IPS DF 19.7 (cell line): ENCODE results near the gene OR2AT4.
"Not testable (repeated sequence)": the region's sequence is repeated elsewhere in the genome, so short reads cannot be mapped to it uniquely, and the experiment has no call there.

Experiments used
- DNase-seq: peaks from one replicate; pipeline ENCODE4 v3.0.0-alpha.2; 2013; ENCODE audit warnings: low read depth, low spot score

The OR2AT4 gene

DNA sequence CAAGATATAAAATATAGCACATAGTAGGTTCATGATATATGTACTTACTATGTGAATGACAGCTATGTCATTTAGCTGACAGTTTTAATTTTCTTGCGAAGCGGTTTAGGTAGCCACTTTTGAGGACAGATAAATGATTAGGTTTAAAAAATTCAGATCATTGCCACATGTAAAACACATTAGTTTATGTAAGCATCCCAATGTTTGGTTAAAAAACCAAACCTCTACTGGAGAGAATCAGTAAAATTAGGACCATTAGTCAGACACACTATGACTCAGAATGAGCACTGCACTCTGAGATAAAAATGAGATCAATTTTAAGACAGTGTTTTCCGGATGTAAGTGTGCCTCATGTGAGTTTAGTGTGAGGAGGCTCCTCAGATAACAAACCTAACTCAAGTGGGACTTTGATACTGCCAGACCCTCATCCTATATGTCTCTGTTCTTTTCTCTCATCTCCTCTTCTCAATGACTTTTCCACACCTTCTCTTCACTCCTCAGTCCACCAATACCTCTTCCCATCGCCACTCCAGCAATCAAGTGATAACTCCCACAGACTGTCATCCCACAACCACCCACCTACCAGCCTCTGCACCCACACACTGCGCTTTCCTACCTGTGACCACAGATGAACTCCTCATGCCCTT lies 6.8 kb upstream of the OR2AT4 start:
- no peak for DNase-seq

DNA sequence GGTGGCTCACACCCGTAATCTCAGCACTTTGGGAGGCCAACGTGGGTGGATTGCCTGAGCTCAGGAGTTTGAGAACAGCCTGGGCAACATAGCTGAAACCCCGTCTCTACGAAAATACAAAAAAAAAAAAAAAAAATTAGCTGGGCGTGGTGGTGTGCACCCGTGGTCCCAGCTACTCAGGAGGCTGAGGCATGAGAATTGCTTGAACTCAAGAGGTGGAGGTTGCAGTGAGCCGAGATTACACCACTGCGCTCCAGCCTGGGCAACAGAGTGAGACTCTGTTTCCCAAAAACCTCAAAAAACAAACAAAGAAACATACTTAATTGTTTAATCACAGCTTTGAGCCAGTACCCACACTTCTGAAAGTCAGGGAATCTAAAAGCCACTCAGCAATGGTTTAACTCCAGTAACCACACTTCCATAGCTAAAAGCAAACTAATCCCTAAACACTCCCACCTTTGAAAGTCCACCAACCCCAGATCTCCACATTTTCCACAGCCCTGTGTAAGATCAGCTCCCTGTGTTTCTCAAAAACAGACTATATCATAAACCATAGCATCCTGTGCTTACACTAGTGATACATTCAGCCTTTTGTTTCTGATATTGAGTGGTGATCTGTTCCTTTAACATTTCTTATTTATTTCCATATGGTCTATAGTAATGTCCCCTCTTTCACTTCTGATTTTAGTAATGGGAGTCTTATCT lies 4.9 kb upstream of the OR2AT4 start:
- DNase-seq, result no peak

DNA sequence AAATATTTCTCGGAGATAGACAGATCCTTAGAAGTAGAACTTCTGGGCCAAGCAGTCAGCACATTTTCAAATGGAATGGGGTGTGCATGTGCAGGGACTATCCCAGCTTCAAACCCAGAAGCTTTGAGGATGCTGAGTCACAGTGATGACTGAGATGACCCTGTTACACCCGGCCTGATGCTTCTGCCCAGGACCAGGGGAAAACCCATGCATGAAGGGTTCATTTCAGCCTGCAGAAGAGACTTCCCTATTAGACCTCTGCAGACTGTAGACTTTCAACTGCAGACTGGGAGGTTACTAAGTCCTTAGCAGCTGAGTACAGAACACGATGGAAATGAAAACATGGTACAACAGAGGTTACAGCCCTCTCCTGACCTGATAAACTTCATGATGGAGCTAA lies 3.6 kb upstream of the OR2AT4 start:
- DNase-seq, result no peak

DNA sequence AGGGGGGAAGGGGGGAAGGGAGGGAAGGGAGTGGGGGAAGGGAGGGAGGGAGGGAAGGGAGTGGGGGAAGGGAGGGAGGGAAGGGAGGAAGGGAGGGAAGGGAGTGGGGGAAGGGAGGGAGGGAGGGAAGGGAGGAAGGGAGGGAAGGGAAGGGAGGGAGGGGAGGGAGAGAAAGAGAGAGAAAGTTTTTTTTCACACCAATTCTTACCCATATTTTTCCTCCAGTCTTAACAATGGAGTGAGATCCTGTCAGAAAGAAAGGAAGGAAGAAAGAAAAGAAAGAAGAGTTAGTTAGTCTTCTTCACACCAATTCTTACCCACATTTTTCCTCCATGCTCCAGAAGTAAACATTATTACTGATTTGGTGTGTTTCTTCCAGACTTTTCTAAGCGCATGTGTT lies 3.0 kb upstream of the OR2AT4 start:
- no peak for DNase-seq

DNA sequence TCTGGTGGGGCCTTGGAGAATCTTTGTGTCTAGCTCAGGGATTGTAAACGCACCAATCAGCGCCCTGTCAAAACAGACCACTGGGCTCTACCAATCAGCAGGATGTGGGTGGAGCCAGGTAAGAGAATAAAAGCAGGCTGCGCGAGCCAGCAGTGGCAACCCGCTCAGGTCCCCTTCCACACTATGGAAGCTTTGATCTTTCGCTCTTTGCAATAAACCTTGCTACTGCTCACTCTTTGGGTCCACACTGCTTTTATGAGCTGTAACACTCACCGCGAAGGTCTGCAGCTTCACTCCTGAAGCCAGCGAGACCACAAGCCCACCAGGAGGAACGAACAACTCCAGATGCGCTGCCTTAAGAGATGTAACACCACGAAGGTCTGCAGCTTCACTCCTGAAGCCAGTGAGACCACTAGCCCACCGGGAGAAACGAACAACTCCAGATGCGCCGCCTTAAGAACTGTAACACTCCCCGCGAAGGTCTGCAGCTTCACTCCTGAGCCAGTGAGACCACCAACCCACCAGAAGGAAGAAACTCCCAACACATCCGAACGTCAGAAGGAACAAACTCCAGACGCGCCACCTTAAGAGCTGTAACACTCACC lies 2.3 kb upstream of the OR2AT4 start:
- DNase-seq, result not testable (repeated sequence)

DNA sequence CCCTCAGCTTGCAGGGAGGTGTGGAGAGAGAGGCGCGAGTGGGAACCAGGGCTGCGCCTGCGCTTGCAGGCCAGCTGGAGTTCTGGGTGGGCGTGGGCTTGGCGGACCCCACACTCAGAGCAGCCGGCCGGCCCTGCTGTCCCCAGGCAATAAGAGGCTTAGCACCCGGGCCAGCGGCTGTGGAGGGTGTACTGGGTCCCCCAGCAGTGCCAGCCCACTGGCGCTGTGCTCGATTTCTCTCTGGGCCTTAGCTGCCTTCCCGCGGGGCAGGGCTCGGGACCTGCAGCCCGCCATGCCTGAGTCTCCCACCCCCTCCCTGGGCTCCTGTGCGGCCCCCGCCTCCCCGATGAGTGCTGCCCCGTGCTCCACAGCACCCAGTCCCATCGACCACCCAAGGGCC lies 1.5 kb upstream of the OR2AT4 start:
- not testable (repeated sequence) for DNase-seq

DNA sequence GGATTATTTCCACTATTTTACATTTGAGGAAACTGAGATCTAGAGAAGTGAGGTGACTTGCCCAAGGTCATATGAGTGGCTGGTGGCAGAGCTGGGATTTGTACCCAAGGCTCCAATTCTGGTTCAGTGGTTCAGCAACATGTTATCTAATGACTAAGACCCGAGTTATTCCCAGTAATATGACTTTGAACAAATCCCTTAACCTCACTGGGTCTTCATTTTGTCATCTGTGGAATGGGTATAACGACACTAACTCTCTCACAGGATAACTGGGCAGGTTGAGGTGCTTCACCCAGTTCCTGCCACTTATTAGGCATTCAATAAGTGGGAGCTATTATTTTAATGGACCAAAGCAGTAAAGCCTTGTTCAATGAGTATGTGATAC lies 489 bp upstream of the OR2AT4 start:
- no peak for DNase-seq

DNA sequence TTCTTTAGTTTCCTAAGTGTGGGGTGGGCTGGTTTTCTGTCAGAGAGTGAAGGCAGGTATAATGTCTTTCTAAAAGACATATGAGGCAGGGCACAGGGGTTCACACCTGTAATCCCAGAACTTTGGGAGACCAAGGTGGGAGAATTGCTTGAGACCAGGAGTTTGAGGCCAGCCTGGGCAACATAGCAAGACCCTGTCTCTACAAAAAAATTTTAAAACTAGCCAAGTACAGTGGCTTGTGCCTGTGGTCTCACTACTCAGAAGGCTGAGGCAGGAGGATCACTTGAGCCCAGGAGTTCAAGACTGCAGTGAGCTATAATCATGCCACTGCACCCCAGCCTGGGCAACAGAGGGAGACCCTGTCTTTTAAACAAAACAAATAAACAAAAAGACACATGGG lies 2.3 kb downstream of the OR2AT4 start:
- DNase-seq, result not testable (repeated sequence)

DNA sequence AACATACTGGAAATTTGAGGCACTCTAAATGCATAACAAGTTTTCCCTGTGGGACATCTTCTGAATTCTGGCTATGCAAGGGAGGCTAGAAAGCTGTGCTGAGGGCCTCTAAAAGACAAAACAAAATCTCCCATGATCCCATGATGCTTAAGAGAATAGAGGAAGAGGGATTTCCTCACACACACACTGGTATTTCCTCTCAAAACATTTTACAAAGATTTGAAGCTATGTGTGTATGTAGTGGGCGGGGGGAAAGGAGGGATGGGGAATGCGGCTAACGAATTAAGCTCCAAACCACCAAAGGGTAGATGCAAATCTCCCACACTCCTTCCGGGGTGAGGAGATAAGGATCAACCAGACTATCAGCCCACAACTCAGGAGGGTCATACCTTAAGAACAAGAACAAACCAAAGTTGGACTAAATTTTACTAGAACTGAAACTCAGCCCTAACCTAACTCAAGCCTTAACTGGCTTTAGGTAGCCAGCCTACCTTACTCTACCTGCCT lies 6.0 kb downstream of the OR2AT4 start:
- DNase-seq, result no peak

DNA sequence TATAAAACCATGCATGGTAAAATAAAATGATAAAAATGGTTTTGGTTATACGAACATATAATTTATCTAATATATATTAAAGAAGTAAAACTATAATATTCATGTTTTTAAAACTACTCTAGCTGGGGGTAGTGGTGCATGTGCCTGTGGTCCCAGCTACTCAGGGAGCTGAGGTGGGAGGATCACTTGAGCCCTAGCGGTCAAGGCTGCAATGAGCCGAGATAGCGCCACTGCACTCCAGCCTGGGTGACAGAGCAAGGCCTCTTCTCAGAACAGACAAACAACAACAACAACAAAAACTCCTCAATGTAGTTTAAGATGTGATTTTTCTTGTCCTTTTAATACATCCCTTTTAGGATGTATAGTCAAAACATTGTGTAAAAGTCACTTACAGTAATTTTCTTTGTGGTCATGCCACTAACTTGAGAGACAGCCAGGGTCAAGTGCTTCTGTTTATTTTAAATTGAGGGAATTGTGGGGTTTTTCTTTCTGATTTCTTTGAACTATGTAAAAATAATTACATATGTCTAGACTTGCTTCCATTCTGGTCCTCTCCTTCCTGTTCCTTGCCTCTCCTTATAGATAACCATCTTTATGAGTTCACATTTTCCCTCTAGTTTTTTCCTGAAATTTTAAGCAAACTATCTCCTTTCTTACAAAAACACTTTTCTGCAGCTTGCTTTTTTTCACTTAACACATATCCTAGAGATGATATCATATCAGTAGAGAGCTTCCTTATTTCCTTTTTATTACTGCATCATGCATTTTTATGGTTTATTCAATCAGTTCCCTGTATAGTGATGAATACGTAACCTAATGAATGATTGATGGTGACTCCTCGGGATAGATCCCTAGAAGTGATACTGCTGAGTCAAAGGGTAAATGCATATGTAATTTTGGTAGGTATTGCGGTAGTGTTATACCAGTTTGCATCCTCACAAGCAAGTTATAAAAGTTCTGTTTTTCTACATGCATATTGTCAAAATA lies 9.1 kb downstream of the OR2AT4 start:
- DNase-seq, result no peak

DNA sequence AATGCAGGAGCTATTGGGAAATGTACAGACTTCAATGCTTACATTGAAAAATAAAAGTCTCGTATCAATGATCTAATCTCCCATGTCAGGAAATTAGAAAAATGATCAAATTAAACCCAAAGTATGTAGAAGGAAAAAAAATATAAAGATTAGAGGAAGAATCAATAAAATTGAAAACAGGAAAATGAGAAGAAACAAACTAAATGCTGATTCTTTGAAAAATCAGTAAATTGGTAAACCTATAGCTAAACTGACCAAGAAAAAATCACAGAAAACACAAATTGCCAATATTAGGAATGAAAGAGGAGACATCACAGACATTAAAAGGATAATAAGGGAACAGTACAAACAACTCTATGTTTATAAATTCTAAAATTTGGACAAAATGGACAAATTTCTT lies 11.8 kb downstream of the OR2AT4 start:
- no peak for DNase-seq

DNA sequence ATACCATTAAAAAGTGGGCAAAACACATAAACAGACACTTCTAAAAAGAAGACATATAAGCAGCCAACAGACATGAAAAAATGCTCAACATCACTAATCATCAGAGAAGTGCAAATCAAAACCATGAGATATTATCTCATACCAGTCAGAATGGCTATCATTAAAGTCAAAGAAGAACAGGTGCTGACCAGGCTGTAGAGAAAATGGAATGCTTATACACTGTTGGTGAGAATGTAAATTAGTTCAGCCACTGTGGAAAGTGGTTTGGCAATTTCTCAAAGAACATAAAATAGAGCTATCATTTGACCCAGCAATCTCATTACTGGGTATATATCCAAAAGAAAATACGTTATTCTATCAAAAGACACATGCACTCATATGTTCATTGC lies 13.5 kb downstream of the OR2AT4 start:
- no peak for DNase-seq

DNA sequence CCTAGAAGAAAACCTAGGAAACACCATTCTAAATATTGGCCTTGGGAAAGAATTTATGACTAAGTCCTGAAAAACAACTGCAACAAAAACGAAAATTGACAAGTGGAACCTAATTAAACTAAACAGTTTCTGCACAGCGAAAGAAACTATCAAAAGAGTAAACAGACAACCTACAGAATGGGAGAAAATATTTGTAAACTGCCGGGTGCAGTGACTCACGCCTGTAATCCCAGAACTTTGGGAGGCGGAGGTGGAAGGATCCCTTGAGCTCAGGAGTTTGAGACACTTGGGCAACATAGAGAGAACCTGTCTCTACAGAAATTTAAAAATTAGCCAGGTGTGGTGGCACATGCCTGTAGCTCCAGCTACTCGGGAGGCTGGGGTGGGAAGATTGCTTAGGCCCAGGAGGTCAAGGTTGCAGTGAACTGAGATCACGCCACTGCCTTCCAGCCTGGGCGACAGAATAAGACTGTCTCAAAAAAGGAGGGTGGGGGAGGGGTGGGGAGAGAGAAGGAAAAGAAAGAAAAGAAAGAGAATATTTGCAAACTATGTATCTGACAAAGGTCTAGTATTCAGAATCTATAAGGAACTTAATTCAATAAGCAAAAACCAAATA lies 14.0 kb downstream of the OR2AT4 start:
- no peak for DNase-seq

DNA sequence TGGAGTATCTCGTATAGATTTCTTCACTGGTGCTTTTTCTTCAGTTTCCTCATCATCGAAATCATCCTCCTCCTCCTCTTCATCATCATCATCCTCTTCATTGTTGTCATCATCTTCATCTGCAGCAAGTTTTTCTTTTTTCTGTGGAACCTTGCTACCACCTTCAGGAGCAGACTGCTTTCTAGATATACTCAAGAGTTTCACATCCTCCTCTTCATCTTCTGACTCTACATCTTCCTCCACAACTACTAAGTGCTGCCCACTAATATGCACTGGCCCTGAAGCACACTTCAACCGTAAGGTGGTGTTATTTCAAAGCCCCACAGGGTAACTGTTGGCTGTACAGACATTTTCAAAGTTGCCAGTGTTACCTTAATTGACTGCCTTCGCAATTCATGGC lies 17.1 kb downstream of the OR2AT4 start:
- DNase-seq, result no peak

DNA sequence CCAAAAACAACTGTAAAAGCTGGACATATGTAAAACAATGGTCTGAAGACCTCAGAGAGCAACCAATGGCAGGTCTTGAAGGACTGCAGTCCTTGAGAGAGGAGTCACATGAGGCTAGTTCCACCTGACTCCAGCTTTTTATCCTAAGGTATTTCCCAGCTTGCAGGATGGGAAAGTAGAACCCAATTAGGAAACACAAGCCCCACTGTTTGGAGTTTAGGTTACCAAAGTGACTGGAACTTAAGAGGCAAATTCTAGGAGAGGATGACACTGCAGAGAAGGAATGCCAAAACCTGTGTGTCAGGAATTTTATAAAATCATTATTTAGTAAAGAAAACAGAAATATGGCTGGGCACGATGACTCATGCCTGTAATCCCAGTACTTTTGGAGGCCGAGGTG lies 18.4 kb downstream of the OR2AT4 start:
- DNase-seq, result peak; percentile 28

DNA sequence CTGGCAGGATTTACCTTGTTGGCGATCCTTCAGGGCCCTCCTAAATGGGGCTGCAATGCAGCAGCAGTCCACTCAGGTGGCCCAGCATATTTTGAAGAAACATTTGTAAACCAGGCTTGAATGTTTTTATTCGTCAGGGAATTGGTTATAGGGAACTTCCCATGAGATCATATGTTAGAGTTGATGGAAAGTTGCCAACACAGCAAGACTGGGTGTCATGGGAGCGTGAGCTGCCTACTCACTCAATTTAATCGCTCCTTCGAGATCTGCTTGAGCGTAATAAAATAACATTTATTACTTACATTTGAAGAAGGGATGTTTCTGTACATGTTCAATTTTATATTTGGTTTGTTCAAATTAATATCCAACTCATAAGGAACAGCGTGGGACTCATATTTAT lies 19.4 kb downstream of the OR2AT4 start:
- DNase-seq, result no peak

DNA sequence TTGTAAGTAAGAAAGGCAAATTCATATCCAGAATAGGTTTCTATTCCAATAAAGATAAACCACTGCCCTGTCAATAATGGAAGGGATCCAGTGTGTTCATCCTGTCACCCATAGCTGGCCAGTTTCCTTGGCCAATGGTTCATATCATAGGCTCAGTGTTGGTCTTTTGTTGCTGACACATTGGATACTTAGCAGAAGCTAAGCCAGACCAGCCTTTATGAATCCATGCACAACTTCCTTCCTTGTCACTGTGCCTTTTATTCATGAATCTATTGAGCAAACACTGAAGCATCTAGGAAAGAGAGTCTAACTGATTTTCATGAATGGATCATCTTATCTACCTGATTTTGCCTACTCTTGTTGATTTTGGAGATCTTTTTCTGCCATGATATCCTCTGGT lies 20.0 kb downstream of the OR2AT4 start:
- DNase-seq, result no peak

DNA sequence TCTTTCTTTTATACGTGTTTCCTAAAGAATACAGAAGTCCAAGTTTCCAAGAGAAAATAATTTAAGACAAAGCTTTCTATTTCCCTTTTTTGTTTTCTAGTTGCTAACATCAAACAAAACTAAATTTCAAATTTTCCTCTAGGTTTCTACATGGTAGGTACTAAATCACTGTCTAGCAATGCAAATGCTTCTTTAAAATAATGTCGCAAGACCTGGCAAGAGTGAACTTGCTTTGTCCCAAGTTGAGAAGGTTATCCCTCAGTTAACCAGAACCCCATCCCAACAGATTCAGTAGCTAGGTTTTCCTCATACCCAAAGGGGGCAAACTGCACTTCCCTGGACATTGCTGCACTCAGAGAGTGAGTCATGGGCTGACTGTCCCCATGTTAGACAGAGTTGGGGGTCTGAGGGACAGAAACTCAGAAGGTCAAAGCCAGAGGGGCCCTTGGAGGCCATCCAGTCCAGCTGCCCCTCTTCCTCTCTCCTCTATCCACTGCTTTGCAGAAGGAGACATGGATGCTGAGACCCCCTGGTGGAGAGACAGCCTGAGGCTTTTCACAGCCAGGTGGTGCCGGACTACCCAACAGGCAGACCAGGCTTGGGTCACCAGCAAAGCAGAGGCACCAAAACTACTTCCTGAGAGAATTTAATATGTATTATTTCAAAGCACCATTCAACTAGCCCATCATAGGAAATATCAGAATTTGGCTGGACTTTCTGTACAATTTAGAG lies 23.1 kb downstream of the OR2AT4 start:
- DNase-seq, result no peak

DNA sequence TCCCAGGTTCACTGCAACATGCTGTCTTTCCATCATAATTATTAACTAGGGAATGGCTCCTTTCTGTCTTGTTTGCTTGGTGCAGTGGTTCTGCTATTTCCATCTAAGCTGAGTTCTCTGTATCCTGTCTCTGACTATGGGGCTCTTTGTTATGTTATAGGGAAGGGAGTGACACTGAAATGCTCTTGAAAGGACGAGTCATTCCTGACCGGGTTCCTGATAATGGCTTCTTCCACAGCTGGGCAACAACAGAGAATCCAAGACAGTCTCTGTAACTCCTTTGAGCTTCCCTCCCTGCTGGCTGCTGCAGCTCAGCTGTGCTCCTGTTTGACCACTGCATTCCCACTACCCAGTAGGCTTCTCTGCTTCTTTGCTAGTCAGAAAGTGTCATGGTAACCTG lies 24.1 kb downstream of the OR2AT4 start:
- DNase-seq, result peak; percentile 35

DNA sequence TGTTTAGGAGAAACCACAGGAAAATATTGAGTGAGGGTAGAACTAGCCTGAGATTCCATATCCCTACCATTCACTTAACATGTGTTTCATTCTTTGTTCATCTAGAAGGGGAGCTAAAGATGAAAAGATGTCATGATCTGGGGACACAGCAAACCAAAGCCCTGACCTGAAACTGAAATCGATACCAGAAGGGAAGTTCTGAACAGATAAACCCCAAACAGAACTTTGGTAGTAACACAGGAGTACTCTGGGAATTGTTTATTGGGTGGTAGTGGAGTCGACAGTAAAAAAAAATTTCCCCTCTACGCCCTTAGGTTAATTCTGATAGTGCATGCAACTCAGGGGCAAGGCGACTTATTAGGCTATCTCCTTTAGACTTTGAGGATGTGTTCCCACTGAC lies 27.2 kb downstream of the OR2AT4 start:
- DNase-seq, result no peak

DNA sequence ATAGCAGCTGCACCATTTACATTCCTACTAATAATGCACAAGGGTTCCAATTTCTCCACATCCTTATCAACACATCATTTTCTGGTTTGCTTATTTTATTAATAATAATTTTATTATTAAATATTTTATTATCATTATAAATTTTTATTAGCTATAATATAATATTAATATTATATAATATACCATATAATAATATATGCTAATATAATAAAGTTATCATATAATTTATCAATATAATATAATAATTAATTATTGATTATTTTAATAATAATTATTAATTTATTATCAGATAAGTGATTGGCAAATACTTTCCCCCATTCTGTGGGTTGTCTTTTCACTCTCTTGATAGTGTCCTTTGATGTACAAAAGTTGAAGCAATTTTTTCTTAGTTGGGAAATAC lies 27.7 kb downstream of the OR2AT4 start:
- no peak for DNase-seq
